ENCODE measurements around the gene EVL.

Gene EVL

DNA sequence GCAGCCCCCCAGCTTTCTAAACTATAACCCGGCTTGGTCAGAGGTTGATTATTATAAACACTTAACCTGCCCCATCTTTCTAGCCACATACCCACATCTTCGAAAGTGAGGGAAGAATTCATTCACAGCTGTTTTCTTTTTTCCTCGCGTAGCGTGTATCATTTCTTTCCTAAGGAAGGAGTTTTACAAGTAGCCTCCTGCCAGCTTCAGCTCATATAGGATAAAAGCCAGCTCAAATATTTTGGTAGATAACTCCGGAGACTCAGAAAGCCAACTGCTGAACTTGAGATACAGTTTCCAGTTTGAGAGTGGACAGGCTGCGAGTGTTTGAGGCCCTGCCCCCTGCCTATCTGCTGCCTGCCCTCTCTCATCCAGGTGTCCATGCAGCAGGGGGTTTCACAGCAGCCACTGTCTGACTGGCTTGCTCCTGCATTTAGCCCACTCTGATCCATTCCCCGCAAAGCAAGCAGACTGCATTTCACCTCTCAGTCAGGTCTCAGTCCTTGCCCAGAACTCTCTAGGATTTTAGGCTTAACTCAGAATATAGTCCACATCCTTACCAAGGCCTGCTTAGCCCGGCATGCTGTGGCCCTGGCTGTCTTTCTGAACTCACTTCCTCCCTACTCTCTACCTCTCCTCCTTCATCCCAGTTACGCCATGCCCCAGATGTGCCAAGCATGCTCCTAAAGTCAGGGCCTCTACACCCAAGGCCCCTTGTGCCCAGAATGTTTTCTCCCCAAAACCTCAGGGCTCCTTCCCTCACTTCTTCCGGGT lies 46.9 kb downstream of the EVL start:
- no peak for DNase-seq

DNA sequence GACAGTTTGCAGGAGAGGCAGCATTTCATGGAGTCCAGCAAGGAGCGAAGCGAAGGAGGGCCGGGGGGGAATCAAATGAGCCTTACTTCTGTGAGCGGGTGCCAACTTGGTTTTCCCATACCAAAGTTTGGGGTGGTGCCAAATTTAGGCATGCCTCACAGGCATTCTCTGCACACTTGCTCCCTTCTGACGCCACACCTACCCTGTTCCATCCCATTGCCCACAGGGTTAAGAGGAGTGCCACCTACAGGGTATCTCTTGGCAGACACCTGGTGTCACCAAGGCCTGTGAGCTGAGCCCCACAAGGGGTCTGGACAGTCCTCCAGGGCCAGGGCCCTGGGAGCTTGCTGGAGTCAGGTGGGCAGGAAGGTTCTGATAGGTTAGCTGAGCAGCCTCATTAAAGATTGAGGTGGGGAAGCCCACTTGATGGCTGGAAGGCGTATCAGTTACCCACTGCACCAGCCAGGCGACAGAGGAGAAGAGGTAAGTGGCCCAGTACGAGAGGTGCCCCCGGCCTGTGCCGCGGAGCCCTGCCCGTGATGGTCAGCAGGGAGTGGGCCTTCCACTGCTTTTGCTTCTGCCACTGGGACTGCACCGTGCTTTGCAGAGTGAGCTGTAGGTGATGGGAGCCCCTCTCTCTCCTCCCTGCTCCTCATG lies 49.0 kb downstream of the EVL start:
- DNase-seq = no peak

DNA sequence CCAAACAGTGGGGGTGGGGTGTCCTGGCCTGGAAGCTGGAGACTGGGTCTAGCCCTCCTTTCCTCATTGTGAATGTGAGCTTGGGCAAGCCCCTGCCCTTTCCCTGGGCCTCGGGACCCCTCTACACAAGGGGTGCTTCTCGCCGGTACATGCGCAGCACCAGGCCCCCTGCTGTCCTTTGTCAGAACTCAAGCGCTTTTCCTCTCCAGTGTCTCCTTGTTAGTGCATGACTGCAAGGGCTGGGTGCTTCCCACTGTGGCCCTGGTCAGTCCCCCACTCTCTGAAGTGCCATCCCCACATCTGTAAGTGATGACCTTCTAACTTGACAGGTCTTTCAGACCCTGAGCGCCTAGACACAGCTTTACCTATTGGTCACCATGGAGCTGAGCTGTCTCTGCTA lies 50.0 kb downstream of the EVL start:
- no peak for DNase-seq

DNA sequence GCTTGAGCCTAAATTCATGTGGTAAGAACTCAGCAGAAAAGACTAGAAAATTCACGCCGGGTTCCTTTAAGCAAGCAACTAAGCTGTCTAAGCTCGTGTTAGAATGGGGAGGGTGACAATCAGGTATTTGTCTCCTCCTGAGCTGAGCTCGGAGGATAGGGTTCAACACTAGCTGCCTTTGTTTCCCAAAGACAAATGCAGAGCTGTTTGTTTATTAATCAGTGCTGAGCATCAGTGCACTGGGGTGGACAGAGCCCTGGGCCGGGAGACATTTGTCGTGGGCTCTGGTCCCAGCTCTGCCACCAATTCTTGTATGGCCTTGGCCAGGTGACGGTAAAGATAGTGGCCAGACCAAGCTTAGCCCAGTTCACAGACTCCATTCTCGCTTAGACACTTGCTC lies 50.5 kb downstream of the EVL start:
- DNase-seq = no peak

DNA sequence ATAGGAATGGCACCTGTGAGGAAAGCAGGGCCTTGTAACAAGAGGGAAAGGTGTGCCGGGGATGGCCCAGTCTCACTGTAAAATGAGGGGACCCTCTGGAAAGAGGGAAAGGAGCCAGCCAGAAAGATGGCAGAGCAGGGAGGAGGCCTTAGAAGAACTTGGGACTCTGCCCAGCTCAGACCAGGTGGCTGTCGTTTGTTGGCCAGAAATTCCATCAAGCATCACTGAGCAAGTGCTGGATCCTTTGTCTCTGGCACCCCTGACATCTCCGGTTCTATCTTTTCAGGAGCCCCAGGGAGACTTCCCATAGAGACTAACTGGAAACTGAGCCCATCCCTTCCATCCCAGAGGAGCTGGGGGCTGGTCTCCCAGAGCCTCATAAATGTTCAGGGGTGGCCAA lies 50.9 kb downstream of the EVL start:
- no peak for DNase-seq

DNA sequence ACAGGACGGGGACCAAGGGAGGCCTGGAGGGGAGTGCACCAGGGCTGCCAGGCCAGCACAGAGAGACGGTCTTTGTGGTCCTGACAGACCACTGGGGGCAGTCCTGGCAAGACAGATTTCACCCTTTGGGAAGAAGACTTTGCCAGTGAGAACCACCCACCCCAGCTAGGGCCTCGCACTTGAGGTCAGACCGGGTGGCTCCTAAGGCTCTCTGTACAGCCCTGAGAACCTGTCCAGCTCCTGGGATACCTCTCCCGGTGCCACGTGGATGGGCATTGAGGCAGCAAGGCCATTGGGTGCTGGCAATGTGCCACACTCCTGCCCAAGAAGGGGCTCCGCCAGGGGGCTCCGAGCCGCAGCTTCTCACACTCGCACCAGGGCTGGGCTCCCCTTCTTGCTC lies 51.8 kb downstream of the EVL start:
- DNase-seq = no peak

DNA sequence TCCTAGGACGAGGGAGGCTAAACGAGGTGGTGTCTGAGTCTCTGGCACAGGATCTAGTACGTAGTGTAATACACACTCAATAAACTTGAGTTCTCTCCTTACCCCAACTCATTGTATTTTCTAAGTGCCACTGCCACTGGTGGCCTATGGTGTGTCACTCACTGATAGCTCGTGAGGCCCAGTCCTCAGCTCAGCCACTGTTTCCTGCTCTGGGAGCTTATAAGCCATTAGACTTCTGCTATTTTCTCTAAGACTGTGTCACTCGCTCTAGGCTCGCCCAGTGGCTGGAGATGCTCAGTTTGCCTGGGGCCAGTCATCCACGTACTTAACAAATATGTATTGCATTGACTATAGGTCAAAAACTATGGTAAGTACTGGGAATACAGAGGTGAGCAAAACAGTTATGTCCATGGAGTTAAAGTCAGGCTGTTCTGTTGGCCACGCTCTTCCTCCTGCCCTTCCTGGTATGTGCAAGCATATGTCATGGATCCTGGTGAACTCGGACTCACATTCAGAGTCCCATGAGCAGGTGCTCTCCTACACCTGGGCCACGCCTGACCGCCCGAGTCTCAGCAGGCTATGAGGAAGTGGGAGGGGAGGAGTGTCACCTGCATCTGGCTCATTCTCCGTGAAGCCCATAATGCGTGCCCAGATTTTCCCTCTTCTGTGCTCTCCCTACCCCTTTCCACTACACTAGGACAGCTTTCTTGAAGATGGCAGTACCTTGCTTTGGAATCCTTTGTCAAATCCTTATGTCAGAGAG lies 52.6 kb downstream of the EVL start:
- no peak for DNase-seq

DNA sequence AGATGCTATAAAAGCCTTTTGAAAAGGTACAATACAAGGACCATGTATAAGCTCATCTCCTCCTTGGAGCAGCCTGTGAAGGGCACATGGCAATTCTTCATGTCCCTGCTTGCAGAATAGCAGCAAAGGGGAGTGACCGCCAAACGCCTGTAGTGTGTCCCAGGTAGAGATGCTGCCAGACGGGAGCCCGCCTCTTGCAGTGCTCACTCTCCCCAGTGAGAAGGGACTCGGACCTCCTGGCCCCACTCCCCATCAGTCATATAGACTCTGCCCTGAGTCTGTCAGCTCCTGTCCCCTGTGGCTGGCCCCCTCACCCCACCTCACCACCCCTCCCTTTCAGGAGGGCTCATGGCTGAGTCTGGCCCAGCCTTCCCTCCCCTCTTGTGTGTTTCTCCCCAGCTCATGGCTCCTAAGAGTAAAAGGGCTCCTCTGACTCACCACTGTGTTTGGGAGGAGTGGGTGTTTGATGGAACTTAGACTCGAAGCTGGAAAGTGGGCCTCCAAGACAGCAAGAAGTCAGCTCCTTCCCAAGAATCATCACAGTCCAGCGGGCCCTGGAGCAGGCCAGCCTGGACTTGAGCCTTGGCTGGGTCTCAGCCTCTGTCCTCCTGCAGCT lies 53.3 kb downstream of the EVL start:
- DNase-seq = no peak

DNA sequence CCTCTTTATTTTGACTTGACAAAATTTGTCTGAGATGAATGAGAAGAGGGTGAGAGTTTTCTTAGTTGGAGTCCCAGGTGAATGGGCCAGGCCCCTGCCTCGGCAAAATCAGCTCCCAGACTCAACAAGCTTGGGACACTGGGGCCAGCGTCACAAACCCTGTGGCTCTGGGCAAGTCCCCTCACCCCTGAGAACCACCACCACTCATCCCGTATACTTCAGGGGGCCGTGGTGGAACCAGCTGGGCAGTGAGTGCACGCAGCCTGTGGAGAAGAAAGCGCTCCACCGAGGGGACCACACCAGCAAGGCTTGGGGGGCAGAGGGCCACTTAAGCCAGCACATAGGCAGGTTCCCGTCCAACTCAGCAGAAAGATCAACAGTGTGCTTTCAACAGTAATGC lies 54.0 kb downstream of the EVL start:
- DNase-seq = no peak

DNA sequence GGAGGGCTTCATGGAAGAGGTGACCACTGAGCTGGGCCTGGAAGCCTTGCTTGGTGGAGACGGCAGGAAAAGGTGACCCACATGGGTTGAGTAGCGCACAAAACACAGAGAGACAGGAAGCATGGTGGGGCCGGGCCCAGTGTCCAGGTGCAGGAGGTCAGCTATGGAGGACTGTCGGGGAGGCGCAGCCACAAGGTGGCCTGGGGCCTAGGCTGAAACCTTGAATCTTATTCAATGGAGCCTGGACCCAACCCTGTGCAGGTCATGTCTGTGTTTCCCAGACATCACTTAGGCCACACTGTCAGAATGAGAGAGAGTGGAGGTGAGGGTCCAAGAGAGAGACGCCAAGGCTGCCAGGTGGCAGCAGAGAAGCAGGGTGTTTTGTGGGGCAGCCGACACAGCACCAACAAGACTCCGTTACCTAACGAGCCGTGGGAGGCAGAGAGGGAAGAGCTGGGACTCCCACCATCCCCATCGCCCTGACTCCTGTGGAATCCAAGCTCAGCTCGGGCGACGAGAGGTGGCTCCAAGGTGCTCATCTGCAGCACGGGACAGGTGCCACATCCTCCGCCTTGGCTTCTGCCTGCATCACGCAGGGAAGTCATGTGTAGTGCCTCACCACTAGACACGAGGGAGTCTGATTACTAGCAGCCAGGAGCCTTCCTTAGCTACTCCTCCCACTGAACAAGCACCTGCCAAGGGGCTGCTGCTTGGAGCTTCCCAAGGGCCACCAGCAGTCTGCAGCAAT lies 55.5 kb downstream of the EVL start:
- DNase-seq = no peak

DNA sequence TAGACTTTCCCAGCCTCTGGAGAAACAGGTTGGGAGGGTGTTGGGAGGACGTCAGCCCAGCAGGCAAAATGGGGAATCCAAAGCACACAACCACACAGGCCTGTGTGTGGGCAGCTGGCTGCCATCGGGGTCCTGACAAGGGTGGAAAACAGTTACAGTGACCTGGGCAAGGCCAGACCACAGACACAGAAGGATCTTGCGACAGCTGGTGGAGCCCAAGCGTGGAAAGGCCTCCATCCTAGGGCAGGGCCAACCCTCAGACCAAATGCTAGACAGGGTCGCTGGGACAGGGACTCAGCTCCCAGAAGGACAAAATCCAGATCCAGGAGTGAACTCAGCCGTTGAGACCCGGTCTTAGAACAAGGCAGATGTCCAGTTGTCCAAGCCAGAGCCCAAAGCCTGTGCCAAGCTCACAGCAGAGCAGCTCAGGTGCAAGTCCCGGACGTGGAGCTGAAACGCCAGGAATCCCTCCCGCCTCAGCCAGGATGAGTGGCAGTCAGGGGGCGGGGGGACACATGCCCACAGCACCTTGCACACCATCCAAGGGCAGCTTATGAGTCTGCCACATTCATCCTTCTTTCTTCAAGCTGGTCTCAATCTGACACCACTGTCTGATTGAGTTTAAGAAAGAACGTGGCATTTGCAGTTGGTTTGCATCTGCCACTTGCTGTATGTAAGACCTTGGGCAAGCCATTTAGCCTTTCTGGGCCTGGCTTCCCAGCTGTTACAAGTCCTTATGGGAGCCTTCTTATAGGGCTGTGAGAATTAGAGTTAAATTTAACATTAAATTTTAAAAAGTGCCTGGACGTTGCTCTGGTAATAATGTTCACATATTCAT lies 56.6 kb downstream of the EVL start:
- DNase-seq = no peak

DNA sequence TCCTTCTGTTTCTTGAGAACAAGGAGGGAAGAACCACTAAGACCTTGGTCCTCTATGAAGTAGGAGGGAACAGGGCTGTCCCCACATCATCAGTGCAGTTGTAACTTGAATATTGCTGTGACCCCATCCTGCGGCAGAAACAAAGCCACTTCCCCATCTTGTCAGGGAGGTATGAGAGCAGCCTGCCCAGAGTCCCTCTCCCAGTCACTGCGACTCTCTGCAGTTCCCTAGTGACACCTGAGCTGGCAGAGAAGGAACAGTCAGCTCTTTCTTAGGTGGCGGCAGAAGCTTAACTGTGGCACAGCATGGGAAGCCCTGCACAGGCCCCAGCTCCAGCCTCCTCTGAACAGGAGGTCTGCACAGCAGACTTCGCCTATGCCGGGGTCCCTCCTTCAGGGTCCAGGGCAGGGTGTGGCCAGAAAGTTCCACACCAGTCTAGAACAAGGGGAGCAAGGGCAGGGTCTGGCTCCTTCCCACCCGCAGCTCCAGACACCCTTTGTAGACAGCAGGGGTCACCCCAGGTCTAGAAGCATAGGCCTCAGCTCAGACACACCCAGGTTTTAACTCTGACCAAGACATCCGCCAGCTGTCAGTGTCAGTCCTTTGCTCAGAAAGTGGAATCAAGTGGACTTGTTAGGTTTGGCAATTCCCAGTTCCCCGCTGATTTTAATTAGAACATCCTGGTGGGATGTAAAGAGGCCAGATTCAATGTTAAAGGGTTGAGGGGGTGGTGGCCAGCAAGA lies 57.4 kb downstream of the EVL start:
- DNase-seq = no peak

DNA sequence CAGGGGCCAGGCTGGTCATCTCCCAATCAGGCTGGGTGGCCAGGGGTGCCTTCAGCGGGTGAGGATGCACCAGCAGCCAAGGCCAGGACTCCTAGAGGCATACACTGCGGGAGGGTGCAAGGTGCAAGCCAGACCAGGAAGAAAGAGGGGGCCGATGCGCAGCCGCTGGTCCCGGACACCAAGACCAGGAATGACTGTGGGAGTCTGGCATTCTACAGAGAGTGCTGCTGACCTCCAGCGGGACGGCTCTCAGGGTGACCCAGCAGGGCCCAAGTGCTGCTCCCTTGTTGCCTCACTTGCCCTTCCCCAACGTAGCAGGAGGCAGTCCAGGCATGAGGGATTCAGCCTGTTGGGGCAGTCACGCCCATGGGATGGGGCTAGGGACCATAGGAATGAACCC lies 58.4 kb downstream of the EVL start:
- no peak for DNase-seq

DNA sequence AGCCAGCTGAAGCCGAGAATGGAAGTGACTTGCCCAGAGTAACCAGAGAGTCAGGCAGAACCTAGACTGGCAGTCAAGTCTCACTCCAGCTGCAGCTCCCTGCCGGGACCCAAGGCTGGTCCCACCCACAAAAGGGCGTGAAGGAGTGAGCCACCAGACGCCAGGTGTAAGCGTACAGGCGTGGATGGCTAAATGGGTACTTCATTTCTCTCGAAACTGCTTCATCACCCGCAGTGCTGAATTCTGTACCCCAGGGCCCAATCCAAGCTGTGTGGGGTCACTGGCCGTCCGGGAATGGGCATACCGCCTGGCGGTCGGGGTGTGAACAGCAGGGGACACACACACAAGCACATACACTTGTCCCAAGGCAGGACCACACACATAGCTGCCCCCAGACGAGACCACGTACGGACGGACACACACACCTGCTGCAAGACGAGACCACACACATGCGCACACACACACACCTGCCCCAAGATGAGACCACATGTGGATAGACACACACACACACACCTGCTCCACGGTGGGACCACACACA lies 59.4 kb downstream of the EVL start:
- DNase-seq = no peak

DNA sequence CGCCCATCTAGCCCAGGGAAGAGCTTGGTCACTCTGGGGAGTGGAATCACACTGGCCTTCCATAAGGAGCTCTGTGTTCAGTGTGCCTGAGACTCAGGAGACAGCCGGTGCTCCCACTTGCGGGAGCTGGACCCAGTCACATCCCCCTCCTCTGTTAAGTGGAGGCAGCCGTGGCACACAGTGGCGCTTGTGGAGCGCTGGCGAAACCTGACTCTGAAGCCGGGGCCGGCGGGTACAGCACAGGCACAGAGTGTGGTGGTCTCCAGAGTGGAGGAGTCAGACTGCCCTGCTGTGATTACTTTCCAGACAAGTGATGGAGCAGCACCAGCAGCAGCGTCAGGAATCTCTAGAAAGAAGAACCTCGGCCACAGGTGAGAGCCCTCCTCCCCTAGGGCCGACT lies 61.2 kb downstream of the EVL start:
- no peak for DNase-seq

DNA sequence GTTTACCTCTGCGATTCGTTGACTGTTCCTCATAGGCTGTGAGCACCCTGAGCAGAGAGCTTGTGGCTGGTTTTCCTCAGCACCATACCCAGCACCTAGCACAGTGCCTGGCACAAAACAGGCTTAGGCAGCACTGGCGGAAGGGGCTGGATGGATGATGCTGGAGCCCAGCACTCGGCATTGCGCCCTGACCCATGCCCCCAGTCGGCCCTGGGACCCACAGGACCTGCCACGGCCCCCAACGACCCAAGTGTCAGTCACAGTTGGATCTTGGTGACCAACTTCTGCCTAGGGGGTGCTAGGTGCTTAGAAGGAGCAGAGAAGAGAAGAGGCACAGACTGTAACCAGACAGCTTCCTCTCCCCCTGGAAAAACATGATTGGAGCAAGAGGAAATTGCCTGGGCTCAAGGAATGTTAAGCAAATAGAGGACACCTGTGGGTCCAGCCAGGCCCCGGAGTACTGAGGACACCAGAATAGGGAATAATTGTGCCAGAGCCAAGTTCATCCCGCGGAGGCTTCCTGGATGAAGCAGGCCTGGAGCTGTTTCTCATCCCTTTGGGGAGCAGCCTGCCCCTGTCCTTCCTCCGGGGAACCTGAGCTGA lies 62.7 kb downstream of the EVL start:
- DNase-seq = no peak

DNA sequence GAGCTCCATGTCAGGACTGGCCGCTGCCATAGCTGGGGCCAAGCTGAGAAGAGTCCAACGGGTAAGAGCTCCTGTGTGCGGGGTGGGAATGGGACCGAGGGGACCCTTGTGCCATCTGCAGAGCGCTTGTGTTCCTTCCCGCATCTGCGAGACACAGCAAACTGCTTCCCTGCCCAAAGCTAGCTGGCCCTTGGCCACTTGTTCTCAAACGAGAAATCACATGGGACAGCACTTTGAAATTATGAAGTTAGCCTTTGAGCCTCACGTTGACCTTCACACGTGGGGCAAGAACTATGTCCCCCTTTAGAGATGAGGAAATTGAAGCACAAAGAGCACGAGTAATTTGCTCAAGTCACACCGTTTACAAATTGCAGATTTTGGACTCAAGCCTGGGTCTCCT lies 63.5 kb downstream of the EVL start:
- no peak for DNase-seq

DNA sequence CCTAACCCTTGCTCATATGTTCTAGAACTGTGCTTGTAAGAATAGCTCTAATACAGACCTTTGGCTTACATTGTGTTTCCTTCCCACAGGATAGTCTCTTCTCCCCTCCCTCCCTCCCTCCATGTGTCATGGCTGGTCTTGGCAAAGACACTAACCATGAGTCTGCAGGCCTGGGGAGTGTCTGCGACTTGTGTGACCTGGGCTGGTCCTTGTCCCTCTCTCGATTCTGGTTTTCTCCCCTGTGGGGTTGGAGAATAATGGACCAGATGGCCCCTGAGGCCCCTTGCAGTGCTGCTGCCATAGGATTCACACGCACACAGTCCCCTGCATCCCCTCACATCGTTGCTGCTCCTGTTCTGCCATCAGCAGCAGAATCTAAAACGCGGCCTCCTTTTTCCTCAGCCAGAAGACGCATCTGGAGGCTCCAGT lies 64.0 kb downstream of the EVL start:
- DNase-seq = no peak

DNA sequence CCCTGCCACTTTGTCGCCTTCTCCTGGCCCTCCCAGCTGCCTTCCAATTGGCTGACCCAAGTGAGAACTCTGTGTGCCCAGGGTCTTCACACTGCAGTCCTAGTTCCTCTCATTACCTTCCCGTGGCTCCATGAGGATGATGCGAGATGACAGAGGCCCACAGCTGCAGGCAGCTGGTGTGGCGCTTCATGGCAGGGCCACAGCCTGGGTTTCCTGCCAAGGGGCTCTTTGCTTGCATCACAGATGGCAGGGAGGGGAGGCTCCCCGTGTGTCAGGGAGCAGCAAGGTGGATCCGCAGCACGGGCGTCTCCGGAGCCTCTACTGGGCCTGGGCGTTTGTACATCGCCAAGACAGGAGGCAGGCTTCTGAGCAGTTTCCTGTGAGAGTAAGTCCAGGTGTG lies 65.3 kb downstream of the EVL start:
- DNase-seq = no peak

DNA sequence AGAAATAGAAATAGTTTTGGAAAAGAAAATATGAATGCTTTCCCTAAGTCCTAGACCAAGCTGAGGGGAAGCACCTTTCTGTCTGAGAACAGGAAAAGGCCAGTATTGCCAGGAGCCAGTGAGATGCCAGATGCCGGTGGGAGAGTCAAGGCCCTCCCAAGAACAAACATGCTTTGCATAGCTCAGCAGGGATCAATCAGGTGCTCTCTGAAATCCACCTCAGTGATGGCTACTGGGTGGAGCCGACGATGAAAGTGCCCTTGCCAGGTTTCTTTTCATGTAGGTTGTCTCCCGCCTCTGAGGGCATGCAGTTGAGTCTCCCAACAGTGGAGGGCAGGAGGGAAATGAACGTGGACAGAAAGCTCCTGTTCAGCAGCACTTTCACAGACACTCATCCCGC lies 66.0 kb downstream of the EVL start:
- no peak for DNase-seq
